ENCODE measurements around the gene TMEM44.

GRCh38 chr3:194623449-194624290, 9.5 kb downstream of the TMEM44 start:
- no peak for TF ChIP-seq EZH2 (IDR thresholded peaks at IDR 0.05; ENCODE audit: low read length)
- TF ChIP-seq, protein P1, sequence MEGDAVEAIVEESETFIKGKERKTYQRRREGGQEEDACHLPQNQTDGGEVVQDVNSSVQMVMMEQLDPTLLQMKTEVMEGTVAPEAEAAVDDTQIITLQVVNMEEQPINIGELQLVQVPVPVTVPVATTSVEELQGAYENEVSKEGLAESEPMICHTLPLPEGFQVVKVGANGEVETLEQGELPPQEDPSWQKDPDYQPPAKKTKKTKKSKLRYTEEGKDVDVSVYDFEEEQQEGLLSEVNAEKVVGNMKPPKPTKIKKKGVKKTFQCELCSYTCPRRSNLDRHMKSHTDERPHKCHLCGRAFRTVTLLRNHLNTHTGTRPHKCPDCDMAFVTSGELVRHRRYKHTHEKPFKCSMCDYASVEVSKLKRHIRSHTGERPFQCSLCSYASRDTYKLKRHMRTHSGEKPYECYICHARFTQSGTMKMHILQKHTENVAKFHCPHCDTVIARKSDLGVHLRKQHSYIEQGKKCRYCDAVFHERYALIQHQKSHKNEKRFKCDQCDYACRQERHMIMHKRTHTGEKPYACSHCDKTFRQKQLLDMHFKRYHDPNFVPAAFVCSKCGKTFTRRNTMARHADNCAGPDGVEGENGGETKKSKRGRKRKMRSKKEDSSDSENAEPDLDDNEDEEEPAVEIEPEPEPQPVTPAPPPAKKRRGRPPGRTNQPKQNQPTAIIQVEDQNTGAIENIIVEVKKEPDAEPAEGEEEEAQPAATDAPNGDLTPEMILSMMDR (optimal IDR thresholded peaks at IDR 0.05 in 1 of 3, IDR thresholded peaks at IDR 0.05 in 1 of 3, conservative IDR thresholded peaks at IDR 0.05 in 1 of 3; ENCODE audit: extremely low read depth in 1 of 3, insufficient read depth in 2 of 3, low read length in 3 of 3), result no peak
